NCI-H748 (cell line): ENCODE data around the gene IL37.

Experiments
- DNase-seq: peaks from one replicate; lab custom pipeline; 2025; ENCODE audit not compliant: unreplicated experiment; lab: John Stamatoyannopoulos, UW

The IL37 gene

DNA sequence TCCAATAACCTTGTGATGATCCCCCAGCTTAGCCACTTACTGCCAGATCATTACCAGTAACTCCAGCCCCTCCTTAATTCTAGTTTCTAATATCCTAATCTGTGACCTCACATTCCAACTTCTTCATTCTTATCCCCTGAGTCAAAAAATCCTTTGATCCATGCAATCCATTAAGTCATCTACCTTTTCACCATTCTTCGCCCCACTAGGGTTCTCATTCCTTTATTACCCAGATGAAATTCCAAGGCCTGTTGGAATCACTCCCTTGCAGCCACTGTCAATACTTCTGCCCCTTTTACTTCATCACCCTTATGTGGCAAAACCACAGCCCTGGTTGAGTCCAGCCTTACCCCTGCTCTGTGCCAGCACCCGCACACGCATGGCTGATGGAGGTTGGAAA is 46.5 kb downstream of the IL37 start:
- DNase-seq = no peak

DNA sequence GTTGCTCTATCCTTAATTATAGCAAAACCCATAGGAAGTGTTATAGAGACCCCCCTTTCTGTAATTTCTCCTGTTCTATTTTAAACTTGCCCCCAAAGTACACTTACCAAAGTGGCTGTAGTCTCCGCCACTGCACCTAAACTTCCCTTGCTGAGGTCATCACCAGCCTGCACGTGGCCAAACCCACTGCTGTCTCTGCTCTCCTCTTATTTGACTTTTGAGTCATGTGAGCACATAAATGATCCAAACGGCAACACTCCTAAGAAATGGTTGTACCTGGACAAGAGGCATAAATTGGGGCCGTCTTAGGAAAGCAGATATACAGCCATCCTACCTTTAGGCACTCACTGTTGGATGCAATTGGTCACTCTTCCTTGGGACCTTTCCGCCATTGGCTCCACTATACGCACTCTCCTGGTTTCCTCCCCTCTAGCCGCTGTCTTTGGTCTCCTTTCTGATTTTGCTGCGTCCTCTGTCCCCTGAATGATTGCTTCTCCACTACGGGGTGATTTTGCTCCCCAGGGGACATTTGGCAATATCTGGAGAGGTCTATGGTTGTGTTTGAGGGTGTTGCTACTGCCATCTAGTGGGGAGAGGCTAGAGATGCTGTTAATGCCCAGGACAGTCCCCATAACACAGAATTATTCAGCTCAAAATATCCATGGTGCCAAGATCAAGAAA is 47.6 kb downstream of the IL37 start:
- DNase-seq = peak; percentile 42

- peak; percentile 6 for DNase-seq
Measured at GRCh38 chr2:112959109-112959812, 48.3 kb downstream of the IL37 start.

GRCh38 chr2:112960230-112960825 is 49.4 kb downstream of the IL37 start:
- no peak for DNase-seq

DNA sequence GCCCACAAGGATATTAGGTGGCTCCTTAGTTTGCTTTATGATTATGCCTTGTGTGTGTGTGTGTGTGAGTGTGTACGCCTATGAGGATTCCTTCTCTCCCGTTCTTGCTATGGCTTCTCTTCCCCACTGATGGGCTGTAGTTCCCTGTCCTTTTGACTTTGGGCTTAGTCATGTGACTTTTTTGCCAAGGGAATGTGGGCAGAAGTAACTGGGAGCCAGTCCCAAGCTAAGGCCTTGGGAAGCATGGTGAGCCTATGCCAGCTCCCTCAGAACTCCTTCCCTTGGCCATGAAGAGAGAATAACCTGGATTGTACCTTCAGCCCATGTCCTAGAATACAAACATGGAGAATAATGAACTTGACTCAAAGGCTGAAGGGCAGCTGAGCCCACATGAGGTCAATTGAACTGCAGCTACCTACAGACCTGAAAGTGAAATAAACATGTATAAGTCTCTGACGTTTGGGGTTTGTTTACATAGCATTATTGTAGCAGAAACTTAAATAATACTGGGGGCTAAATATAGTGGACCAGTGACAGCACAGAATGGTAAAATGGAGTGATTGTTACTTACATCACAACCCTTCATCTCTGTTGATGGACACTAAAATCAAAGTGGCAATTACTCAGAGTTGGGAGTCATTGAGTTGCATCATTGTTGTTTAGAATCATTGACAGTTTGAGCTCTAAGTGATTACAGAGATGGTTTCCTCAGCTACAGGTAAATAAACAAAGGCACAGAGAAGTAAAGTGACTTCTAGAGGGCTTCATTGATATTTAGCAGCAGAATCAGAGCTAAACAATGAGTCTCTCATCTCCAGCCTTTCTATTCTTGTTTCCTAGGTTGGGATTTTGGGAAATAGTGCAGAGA is 51.6 kb downstream of the IL37 start:
- DNase-seq = peak; percentile 22

GRCh38 chr2:112967023-112967422 is 56.1 kb downstream of the IL37 start:
- no peak for DNase-seq
